Neural cell (in vitro differentiated cells): ENCODE data around the gene GPRIN1.

Experiments used
- MXI1 ChIP-seq: fragments of 450-650 bp; conservative IDR thresholded peaks from 2 replicates; pipeline ENCODE4 v1.6.1; 2014; ENCODE audit warnings: antibody characterized with exemption, mild to moderate bottlenecking; ENCODE audit not compliant: poor library complexity, severe bottlenecking
- POLR2AphosphoS5 ChIP-seq: IDR thresholded peaks from 2 replicates; pipeline ENCODE4 v1.6.1; 2012
- TAF1 ChIP-seq: IDR thresholded peaks from 2 replicates; pipeline ENCODE4 v1.6.1; 2012; ENCODE audit warnings: low read depth
- TF ChIP-seq, protein P1 (sequence below): fragments of 450-650 bp; IDR thresholded peaks from 2 replicates; pipeline ENCODE4 v1.5.1; 2014; ENCODE audit warnings: antibody characterized with exemption, mild to moderate bottlenecking, moderate library complexity; ENCODE audit not compliant: poor library complexity, severe bottlenecking
- TF ChIP-seq, protein P2 (sequence below): IDR thresholded peaks from 2 replicates; pipeline ENCODE4 v1.6.1; 2012; ENCODE audit warnings: borderline replicate concordance

DNA sequence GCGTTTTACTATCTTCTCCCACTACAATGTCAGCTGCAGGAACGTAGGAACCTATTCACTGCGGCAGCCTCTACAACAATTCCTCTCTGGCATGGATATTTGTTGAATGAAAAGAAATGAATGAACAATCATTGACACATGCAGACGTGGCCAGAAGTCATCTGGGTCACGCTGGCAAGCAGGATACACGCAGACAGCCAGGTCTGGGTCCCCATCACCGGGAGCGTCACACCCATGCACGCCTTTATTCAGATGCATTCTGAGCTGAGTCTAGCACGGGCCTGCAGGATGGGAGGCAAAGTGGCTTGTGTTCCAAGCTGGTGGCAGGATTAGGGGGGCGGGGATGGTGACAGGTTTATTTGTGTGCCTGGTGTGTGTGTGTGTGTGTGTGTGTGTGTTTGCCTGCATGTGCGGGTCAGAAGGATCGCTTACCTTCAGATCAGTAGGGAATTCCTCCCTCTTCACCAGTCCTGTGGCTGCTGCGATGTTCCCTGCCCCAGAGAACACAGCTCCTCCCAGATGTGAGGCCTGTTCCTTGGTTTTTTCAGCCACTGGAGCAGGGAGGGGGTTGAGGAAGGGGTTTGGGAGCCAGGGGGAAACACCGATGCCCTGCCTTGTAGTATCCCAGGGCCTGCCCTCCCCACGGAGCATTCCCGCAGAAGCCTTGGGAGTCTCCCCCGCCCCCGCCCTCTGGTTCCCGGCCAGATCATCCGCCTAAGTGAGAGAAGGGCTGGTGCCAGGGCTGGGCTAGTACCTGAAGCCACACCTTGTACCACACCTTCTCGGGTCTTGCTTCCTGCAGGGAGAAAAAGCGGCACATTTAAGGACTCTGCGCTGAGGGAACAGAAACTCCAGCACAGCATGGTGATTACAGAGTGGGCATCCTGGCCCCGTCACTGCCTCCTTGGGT lies 16.3 kb upstream of the GPRIN1 start:
- TF ChIP-seq, protein P1, sequence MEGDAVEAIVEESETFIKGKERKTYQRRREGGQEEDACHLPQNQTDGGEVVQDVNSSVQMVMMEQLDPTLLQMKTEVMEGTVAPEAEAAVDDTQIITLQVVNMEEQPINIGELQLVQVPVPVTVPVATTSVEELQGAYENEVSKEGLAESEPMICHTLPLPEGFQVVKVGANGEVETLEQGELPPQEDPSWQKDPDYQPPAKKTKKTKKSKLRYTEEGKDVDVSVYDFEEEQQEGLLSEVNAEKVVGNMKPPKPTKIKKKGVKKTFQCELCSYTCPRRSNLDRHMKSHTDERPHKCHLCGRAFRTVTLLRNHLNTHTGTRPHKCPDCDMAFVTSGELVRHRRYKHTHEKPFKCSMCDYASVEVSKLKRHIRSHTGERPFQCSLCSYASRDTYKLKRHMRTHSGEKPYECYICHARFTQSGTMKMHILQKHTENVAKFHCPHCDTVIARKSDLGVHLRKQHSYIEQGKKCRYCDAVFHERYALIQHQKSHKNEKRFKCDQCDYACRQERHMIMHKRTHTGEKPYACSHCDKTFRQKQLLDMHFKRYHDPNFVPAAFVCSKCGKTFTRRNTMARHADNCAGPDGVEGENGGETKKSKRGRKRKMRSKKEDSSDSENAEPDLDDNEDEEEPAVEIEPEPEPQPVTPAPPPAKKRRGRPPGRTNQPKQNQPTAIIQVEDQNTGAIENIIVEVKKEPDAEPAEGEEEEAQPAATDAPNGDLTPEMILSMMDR, result no peak
- TF ChIP-seq, protein P2, sequence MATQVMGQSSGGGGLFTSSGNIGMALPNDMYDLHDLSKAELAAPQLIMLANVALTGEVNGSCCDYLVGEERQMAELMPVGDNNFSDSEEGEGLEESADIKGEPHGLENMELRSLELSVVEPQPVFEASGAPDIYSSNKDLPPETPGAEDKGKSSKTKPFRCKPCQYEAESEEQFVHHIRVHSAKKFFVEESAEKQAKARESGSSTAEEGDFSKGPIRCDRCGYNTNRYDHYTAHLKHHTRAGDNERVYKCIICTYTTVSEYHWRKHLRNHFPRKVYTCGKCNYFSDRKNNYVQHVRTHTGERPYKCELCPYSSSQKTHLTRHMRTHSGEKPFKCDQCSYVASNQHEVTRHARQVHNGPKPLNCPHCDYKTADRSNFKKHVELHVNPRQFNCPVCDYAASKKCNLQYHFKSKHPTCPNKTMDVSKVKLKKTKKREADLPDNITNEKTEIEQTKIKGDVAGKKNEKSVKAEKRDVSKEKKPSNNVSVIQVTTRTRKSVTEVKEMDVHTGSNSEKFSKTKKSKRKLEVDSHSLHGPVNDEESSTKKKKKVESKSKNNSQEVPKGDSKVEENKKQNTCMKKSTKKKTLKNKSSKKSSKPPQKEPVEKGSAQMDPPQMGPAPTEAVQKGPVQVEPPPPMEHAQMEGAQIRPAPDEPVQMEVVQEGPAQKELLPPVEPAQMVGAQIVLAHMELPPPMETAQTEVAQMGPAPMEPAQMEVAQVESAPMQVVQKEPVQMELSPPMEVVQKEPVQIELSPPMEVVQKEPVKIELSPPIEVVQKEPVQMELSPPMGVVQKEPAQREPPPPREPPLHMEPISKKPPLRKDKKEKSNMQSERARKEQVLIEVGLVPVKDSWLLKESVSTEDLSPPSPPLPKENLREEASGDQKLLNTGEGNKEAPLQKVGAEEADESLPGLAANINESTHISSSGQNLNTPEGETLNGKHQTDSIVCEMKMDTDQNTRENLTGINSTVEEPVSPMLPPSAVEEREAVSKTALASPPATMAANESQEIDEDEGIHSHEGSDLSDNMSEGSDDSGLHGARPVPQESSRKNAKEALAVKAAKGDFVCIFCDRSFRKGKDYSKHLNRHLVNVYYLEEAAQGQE, result no peak
- TF ChIP-seq TAF1 (no peak), MXI1 (no peak), POLR2AphosphoS5 (no peak)
